ENCODE results near the gene ADGRG6.

Gene ADGRG6

GRCh38 chr6:142326540-142326939 is 24.7 kb downstream of the ADGRG6 start:
- H3K27me3 ChIP-seq (replicated peaks in 2 of 5; ENCODE audit: control insufficient read depth in 4 of 5, insufficient read depth in 5 of 5, low read length in 4 of 5): no peaks in the 10 kb centered on the region
- ChIA-PET CTCF (no interaction called here), POLR2A (no interaction called here)
- H3K4me1 ChIP-seq (ENCODE audit: control extremely low read depth in 1 of 4, control insufficient read depth in 4 of 4, insufficient read depth in 4 of 4, low read length in 3 of 4): peaks cover 0 to 17% (median 4%) of the 10 kb centered on the region in 4 experiments
- WGBS (ENCODE audit: insufficient coverage): 100% methylated on average over 1 of the region's 1 CpG
- H3K9me3 ChIP-seq (ENCODE audit: control extremely low read depth in 1 of 5, control insufficient read depth in 4 of 5, insufficient read depth in 2 of 5, low read depth in 1 of 5, low read length in 4 of 5): no peaks in the 10 kb centered on the region
- no peaks in the 10 kb centered on the region for H3K36me3 ChIP-seq (ENCODE audit: control insufficient read depth in 4 of 4, insufficient read depth in 4 of 4, low read length in 3 of 4)
- H3K27ac ChIP-seq (ENCODE audit: insufficient read depth in 1 of 2, low read depth in 1 of 2, low read length in 2 of 2, poor library complexity in 1 of 2, severe bottlenecking in 2 of 2): no peak overlapping the region
- H3K4me3 ChIP-seq (ENCODE audit: control insufficient read depth in 1 of 7, extremely low read depth in 1 of 7, insufficient read depth in 4 of 7, low read depth in 2 of 7, low read length in 6 of 7): no peak overlapping the region
- no peak for DNase-seq

- ChIA-PET POLR2A (no interaction called here), CTCF (interaction anchor here (1.0 kb wide), 1 partner anchor 11 kb away, joined by 3 read pairs; no protein-coding TSS in a partner anchor)
- Histone ChIP-seq H3K27ac (ENCODE audit: insufficient read depth in 1 of 2, low read depth in 1 of 2, low read length in 2 of 2, poor library complexity in 1 of 2, severe bottlenecking in 2 of 2) (no peak overlapping the region), H3K36me3 (ENCODE audit: control insufficient read depth in 4 of 4, insufficient read depth in 4 of 4, low read length in 3 of 4) (no peaks in the 10 kb centered on the region), H3K4me3 (ENCODE audit: control insufficient read depth in 1 of 7, extremely low read depth in 1 of 7, insufficient read depth in 4 of 7, low read depth in 2 of 7, low read length in 6 of 7) (no peak overlapping the region), H3K4me1 (ENCODE audit: control extremely low read depth in 1 of 4, control insufficient read depth in 4 of 4, insufficient read depth in 4 of 4, low read length in 3 of 4) (peaks cover 0 to 32% (median 7%) of the 10 kb centered on the region in 4 experiments), H3K9me3 (ENCODE audit: control extremely low read depth in 1 of 5, control insufficient read depth in 4 of 5, insufficient read depth in 2 of 5, low read depth in 1 of 5, low read length in 4 of 5) (no peaks in the 10 kb centered on the region), H3K27me3 (replicated peaks in 2 of 5; ENCODE audit: control insufficient read depth in 4 of 5, insufficient read depth in 5 of 5, low read length in 4 of 5) (no peaks in the 10 kb centered on the region)
- DNase-seq: no peak
- no CpG with 5 or more reads among the region's 2 CpGs for WGBS (ENCODE audit: insufficient coverage)
Observed at GRCh38 chr6:142328070-142328469, 26.3 kb downstream of the ADGRG6 start.

GRCh38 chr6:142329486-142330113 is 27.8 kb downstream of the ADGRG6 start:
- Histone ChIP-seq H3K27me3 (replicated peaks in 2 of 5; ENCODE audit: control insufficient read depth in 4 of 5, insufficient read depth in 5 of 5, low read length in 4 of 5) (no peaks in the 10 kb centered on the region), H3K36me3 (ENCODE audit: control insufficient read depth in 4 of 4, insufficient read depth in 4 of 4, low read length in 3 of 4) (no peaks in the 10 kb centered on the region), H3K4me3 (ENCODE audit: control insufficient read depth in 1 of 7, extremely low read depth in 1 of 7, insufficient read depth in 4 of 7, low read depth in 2 of 7, low read length in 6 of 7) (no peak overlapping the region), H3K9me3 (ENCODE audit: control extremely low read depth in 1 of 5, control insufficient read depth in 4 of 5, insufficient read depth in 2 of 5, low read depth in 1 of 5, low read length in 4 of 5) (no peaks in the 10 kb centered on the region), H3K4me1 (ENCODE audit: control extremely low read depth in 1 of 4, control insufficient read depth in 4 of 4, insufficient read depth in 4 of 4, low read length in 3 of 4) (peaks cover 0 to 43% (median 7%) of the 10 kb centered on the region in 4 experiments), H3K27ac (ENCODE audit: insufficient read depth in 1 of 2, low read depth in 1 of 2, low read length in 2 of 2, poor library complexity in 1 of 2, severe bottlenecking in 2 of 2) (no peak overlapping the region)
- ChIA-PET CTCF (interaction anchor here (1.2 to 1.5 kb wide), 2 partner anchors 9 to 10 kb away, joined by 4 to 5 read pairs; no protein-coding TSS in a partner anchor), POLR2A (no interaction called here)
- DNase-seq: no peak
- WGBS (ENCODE audit: insufficient coverage): 100% methylated on average over 1 of the region's 3 CpGs

GRCh38 chr6:142331075-142331551 is 29.3 kb downstream of the ADGRG6 start:
- Histone ChIP-seq H3K4me1 (ENCODE audit: control extremely low read depth in 1 of 4, control insufficient read depth in 4 of 4, insufficient read depth in 4 of 4, low read length in 3 of 4) (peaks cover 0 to 44% (median 7%) of the 10 kb centered on the region in 4 experiments), H3K4me3 (ENCODE audit: control insufficient read depth in 1 of 7, extremely low read depth in 1 of 7, insufficient read depth in 4 of 7, low read depth in 2 of 7, low read length in 6 of 7) (no peak overlapping the region), H3K9me3 (ENCODE audit: control extremely low read depth in 1 of 5, control insufficient read depth in 4 of 5, insufficient read depth in 2 of 5, low read depth in 1 of 5, low read length in 4 of 5) (no peaks in the 10 kb centered on the region), H3K36me3 (ENCODE audit: control insufficient read depth in 4 of 4, insufficient read depth in 4 of 4, low read length in 3 of 4) (no peaks in the 10 kb centered on the region), H3K27ac (ENCODE audit: insufficient read depth in 1 of 2, low read depth in 1 of 2, low read length in 2 of 2, poor library complexity in 1 of 2, severe bottlenecking in 2 of 2) (no peak overlapping the region), H3K27me3 (replicated peaks in 2 of 5; ENCODE audit: control insufficient read depth in 4 of 5, insufficient read depth in 5 of 5, low read length in 4 of 5) (no peaks in the 10 kb centered on the region)
- POLR2A ChIA-PET: no interaction called here
- peak in 2 of 3 donors; percentile 36 to 50 for DNase-seq
- CTCF ChIA-PET: interaction anchor here (0.6 to 1.0 kb wide), 2 partner anchors 19 to 25 kb away, joined by 4 read pairs; no protein-coding TSS in a partner anchor
- 74% methylated on average over 2 of the region's 2 CpGs for WGBS (ENCODE audit: insufficient coverage)

GRCh38 chr6:142331601-142332000 is 29.8 kb downstream of the ADGRG6 start:
- Histone ChIP-seq H3K27me3 (replicated peaks in 2 of 5; ENCODE audit: control insufficient read depth in 4 of 5, insufficient read depth in 5 of 5, low read length in 4 of 5) (no peaks in the 10 kb centered on the region), H3K9me3 (ENCODE audit: control extremely low read depth in 1 of 5, control insufficient read depth in 4 of 5, insufficient read depth in 2 of 5, low read depth in 1 of 5, low read length in 4 of 5) (no peaks in the 10 kb centered on the region), H3K27ac (ENCODE audit: insufficient read depth in 1 of 2, low read depth in 1 of 2, low read length in 2 of 2, poor library complexity in 1 of 2, severe bottlenecking in 2 of 2) (no peak overlapping the region), H3K4me1 (ENCODE audit: control extremely low read depth in 1 of 4, control insufficient read depth in 4 of 4, insufficient read depth in 4 of 4, low read length in 3 of 4) (peaks cover 0 to 44% (median 7%) of the 10 kb centered on the region in 4 experiments), H3K4me3 (ENCODE audit: control insufficient read depth in 1 of 7, extremely low read depth in 1 of 7, insufficient read depth in 4 of 7, low read depth in 2 of 7, low read length in 6 of 7) (no peak overlapping the region), H3K36me3 (ENCODE audit: control insufficient read depth in 4 of 4, insufficient read depth in 4 of 4, low read length in 3 of 4) (no peaks in the 10 kb centered on the region)
- ChIA-PET CTCF (no interaction called here), POLR2A (no interaction called here)
- WGBS (ENCODE audit: insufficient coverage): no CpG with 5 or more reads among the region's 3 CpGs
- peak in 2 of 3 donors; percentile 20 to 29 for DNase-seq

GRCh38 chr6:142332393-142333098 is 30.7 kb downstream of the ADGRG6 start:
- H3K27ac ChIP-seq (ENCODE audit: insufficient read depth in 1 of 2, low read depth in 1 of 2, low read length in 2 of 2, poor library complexity in 1 of 2, severe bottlenecking in 2 of 2): no peak overlapping the region
- POLR2A ChIA-PET: no interaction called here
- no peak overlapping the region for H3K4me3 ChIP-seq (ENCODE audit: control insufficient read depth in 1 of 7, extremely low read depth in 1 of 7, insufficient read depth in 4 of 7, low read depth in 2 of 7, low read length in 6 of 7)
- WGBS (ENCODE audit: insufficient coverage): 93% methylated on average over 2 of the region's 7 CpGs
- no peaks in the 10 kb centered on the region for H3K27me3 ChIP-seq (replicated peaks in 2 of 5; ENCODE audit: control insufficient read depth in 4 of 5, insufficient read depth in 5 of 5, low read length in 4 of 5)
- peak in 2 of 3 donors; percentile 45 to 52 for DNase-seq
- no peaks in the 10 kb centered on the region for H3K9me3 ChIP-seq (ENCODE audit: control extremely low read depth in 1 of 5, control insufficient read depth in 4 of 5, insufficient read depth in 2 of 5, low read depth in 1 of 5, low read length in 4 of 5)
- peaks cover 0 to 44% (median 7%) of the 10 kb centered on the region in 4 experiments for H3K4me1 ChIP-seq (ENCODE audit: control extremely low read depth in 1 of 4, control insufficient read depth in 4 of 4, insufficient read depth in 4 of 4, low read length in 3 of 4)
- CTCF ChIA-PET: interaction anchor here (1.4 kb wide), 1 partner anchor 16 kb away, joined by 3 read pairs; no protein-coding TSS in a partner anchor
- no peaks in the 10 kb centered on the region for H3K36me3 ChIP-seq (ENCODE audit: control insufficient read depth in 4 of 4, insufficient read depth in 4 of 4, low read length in 3 of 4)

GRCh38 chr6:142333431-142333830 is 31.6 kb downstream of the ADGRG6 start:
- ChIA-PET POLR2A (no interaction called here), CTCF (interaction anchor here (0.6 to 1.4 kb wide), 2 partner anchors 16 to 17 kb away, joined by 3 to 4 read pairs; no protein-coding TSS in a partner anchor)

More at GRCh38 chr6:142333431-142333830, 31.6 kb downstream of the ADGRG6 start:
- WGBS (ENCODE audit: insufficient coverage): 100% methylated on average over 1 of the region's 2 CpGs
- Histone ChIP-seq H3K36me3 (ENCODE audit: control insufficient read depth in 4 of 4, insufficient read depth in 4 of 4, low read length in 3 of 4) (no peaks in the 10 kb centered on the region), H3K4me3 (ENCODE audit: control insufficient read depth in 1 of 7, extremely low read depth in 1 of 7, insufficient read depth in 4 of 7, low read depth in 2 of 7, low read length in 6 of 7) (no peak overlapping the region), H3K4me1 (ENCODE audit: control extremely low read depth in 1 of 4, control insufficient read depth in 4 of 4, insufficient read depth in 4 of 4, low read length in 3 of 4) (peaks cover 0 to 44% (median 7%) of the 10 kb centered on the region in 4 experiments), H3K27me3 (replicated peaks in 2 of 5; ENCODE audit: control insufficient read depth in 4 of 5, insufficient read depth in 5 of 5, low read length in 4 of 5) (no peaks in the 10 kb centered on the region), H3K27ac (ENCODE audit: insufficient read depth in 1 of 2, low read depth in 1 of 2, low read length in 2 of 2, poor library complexity in 1 of 2, severe bottlenecking in 2 of 2) (no peak overlapping the region), H3K9me3 (ENCODE audit: control extremely low read depth in 1 of 5, control insufficient read depth in 4 of 5, insufficient read depth in 2 of 5, low read depth in 1 of 5, low read length in 4 of 5) (no peaks in the 10 kb centered on the region)
- no peak for DNase-seq

All from common myeloid progenitor, CD34-positive (primary cell).